CD4-positive, alpha-beta memory T cell (primary cell): ENCODE measurements around the gene CLRN3. TPM values are rescaled to one million over a fixed set of nuclear protein-coding genes. Genes with fewer than 3 reads are reported as not detected.

Experiments used
- CTCF ChIA-PET: fragments of 350-600 bp; sonication (Branson Sonifier 250); formaldehyde crosslinking; loops from one replicate; lab custom pipeline; 2021; ENCODE audit warnings: inconsistent platforms; ENCODE audit not compliant: partially characterized antibody; lab: Charles Lee
- POLR2A ChIA-PET: fragments of 350-600 bp; sonication (Branson Sonifier 250); formaldehyde crosslinking; loops from one replicate; lab custom pipeline; 2021; ENCODE audit not compliant: partially characterized antibody; lab: Charles Lee
- DNase-seq, 5 donors: peaks; one replicate each; pipeline versions ENCODE4 v3.0.0 to v3.0.0-alpha.2; 2020 to 2022; ENCODE audit warnings: mixed read lengths in 1 of 5
- H3K27ac ChIP-seq: one replicate; pipeline ENCODE4 v1.7.0; 2013; ENCODE audit warnings: low read depth, low read length
- H3K27me3 ChIP-seq: 2 replicates; pipeline ENCODE4 v1.7.0; 2013; ENCODE audit warnings: mild to moderate bottlenecking, low read length, moderate library complexity; ENCODE audit not compliant: insufficient read depth
- H3K36me3 ChIP-seq: 2 replicates; pipeline ENCODE4 v1.7.0; 2013; ENCODE audit warnings: mild to moderate bottlenecking, low read length, moderate library complexity; ENCODE audit not compliant: insufficient read depth
- H3K4me1 ChIP-seq: 2 replicates; pipeline ENCODE4 v1.7.0; 2013; ENCODE audit warnings: mild to moderate bottlenecking, low read length, moderate library complexity; ENCODE audit not compliant: insufficient read depth
- H3K4me3 ChIP-seq, 2 donors: one replicate each; pipeline ENCODE4 v1.7.0; 2013; ENCODE audit warnings: low read length in 2 of 2, mild to moderate bottlenecking in 1 of 2
- H3K9me3 ChIP-seq, 2 donors: one replicate each; pipeline ENCODE4 v1.7.0; 2013; ENCODE audit warnings: low read length in 2 of 2, control low read depth in 1 of 2; ENCODE audit not compliant: control insufficient read depth in 1 of 2
- H3K27ac Mint-ChIP-seq, 7 donors: one replicate each; pipeline ENCODE4 v1.8.0; 2020 to 2021; ENCODE audit warnings: mixed read lengths in 7 of 7, mild to moderate bottlenecking in 6 of 7, inconsistent platforms in 3 of 7, moderate library complexity in 3 of 7
- H3K27me3 Mint-ChIP-seq, 2 donors: one replicate each; pipeline ENCODE4 v1.8.0; 2020 to 2021; ENCODE audit warnings: mixed read lengths in 2 of 2
- H3K36me3 Mint-ChIP-seq, 2 donors: one replicate each; pipeline ENCODE4 v1.8.0; 2020 to 2021; ENCODE audit warnings: mixed read lengths in 2 of 2, inconsistent platforms in 1 of 2, mild to moderate bottlenecking in 1 of 2
- H3K4me1 Mint-ChIP-seq, 4 donors: one replicate each; pipeline ENCODE4 v1.8.0; 2020 to 2021; ENCODE audit warnings: mixed read lengths in 4 of 4, mild to moderate bottlenecking in 1 of 4
- H3K4me3 Mint-ChIP-seq, 8 donors: one replicate each; pipeline ENCODE4 v1.8.0; 2020 to 2021; ENCODE audit warnings: mixed read lengths in 8 of 8, mild to moderate bottlenecking in 7 of 8, moderate library complexity in 6 of 8, inconsistent platforms in 3 of 8
- H3K9me3 Mint-ChIP-seq, 8 donors: one replicate each; pipeline ENCODE4 v1.8.0; 2020 to 2021; ENCODE audit warnings: mixed read lengths in 8 of 8, mild to moderate bottlenecking in 5 of 8, inconsistent platforms in 3 of 8, moderate library complexity in 1 of 8
- intact Hi-C: fragments of 100-400 bp; cut with micrococcal nuclease; formaldehyde crosslinking; loops from one replicate; pipeline ENCODE4 v1.15.1; 2023
- polyA plus RNA-seq, 2 donors: library from polyadenylated mRNA; unstranded; fragments of 300-500 nt; fragmentation: Illumina TruSeq; gene quantifications; one replicate each; pipeline ENCODE4 v1.2.3, GENCODE V29; 2021
- total RNA-seq, 2 experiments: library from RNA; stranded (reverse); gene quantifications; one replicate each; pipeline ENCODE4 v1.2.3, GENCODE V29; 2021

CLRN3 gene
- total and polyA plus RNA-seq, 4 experiments from 2014 or later = not detected

DNA sequence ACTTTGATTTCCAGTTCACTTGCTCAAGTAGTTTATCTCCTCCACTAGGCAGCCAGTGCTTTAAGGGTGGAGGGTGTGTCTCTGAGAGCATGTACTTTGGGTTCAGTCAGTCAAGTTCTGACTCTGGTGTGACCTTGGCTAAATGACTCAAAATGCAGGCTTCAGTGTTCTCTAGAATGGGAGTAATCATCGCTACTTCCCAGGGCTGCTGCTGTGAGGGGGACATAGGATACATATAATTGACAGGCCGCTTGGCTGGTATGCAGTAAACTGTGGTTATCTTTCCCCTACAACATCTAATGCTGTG is 17.7 kb upstream of the CLRN3 start:
- H3K27ac Mint-ChIP-seq = no peak overlapping the region
- Histone ChIP-seq H3K36me3 (no peaks in the 10 kb centered on the region), H3K9me3 (no peaks in the 10 kb centered on the region), H3K27ac (no peak overlapping the region), H3K4me1 (no peaks in the 10 kb centered on the region), H3K4me3 (no peak overlapping the region), H3K27me3 (no peaks in the 10 kb centered on the region)
- peak overlapping the region in 1 of 8 donors; percentile 41 for H3K4me3 Mint-ChIP-seq
- H3K27me3 Mint-ChIP-seq = peaks cover 14 to 22% of the 10 kb centered on the region in 2 donors
- DNase-seq = no peak
- H3K36me3 Mint-ChIP-seq = no peaks in the 10 kb centered on the region
- CTCF ChIA-PET = interaction anchor here (1.9 to 6.9 kb wide), 2 partner anchors 101 to 160 kb away, joined by 8 to 49 read pairs; no protein-coding TSS in a partner anchor
- no peaks in the 10 kb centered on the region for H3K4me1 Mint-ChIP-seq
- intact Hi-C loops = no loop called here
- H3K9me3 Mint-ChIP-seq = no peaks in the 10 kb centered on the region
- POLR2A ChIA-PET = no interaction called here

DNA sequence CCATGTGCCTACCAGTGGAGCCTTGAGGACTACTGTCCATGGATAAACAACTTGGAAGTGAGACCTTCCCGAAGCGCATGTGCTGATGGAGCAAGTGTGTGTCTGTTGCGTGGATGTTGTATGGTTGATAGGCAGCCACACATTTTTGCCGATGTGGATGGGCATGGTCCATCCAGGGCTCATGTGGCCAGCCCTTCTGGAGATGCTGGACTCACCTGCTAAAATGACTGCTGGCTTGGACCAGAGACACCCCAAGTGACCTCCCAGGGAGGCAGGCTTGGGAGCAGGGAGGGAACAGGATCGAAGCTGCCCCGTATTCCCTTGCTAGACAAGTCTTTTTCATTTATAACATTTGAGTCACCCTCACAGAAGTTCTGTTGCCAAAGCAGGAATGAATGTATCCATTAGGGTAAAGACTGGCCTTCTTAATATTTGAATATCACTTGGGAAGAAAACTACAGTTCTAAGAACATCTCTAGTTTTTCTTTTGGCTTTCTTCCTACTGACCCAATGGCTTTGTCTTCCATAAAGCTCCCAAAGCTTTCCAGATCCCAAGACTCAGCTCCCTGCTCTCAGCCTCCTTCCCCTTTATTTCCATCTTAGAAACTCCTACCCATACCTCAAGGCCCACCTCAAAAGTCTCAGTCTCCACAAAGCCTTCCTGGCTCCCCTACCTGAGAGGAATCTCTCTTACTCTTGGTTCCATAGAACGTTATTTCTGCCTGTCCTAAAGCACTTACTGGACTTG is 17.1 kb upstream of the CLRN3 start:
- H3K4me1 ChIP-seq = no peaks in the 10 kb centered on the region
- peak overlapping the region in 3 of 8 donors; percentile 8 to 41 (median 30) for H3K4me3 Mint-ChIP-seq
- H3K9me3 Mint-ChIP-seq = no peaks in the 10 kb centered on the region
- POLR2A ChIA-PET = no interaction called here
- CTCF ChIA-PET = interaction anchor here (1.0 to 6.9 kb wide), 3 partner anchors 101 to 161 kb away, joined by 3 to 49 read pairs (median 8); no protein-coding TSS in a partner anchor
- H3K4me1 Mint-ChIP-seq = no peaks in the 10 kb centered on the region
- no peaks in the 10 kb centered on the region for H3K27me3 ChIP-seq
- no peak overlapping the region for H3K27ac Mint-ChIP-seq
- H3K9me3 ChIP-seq = no peaks in the 10 kb centered on the region
- no peaks in the 10 kb centered on the region for H3K36me3 Mint-ChIP-seq
- H3K27me3 Mint-ChIP-seq = peaks cover 14 to 25% of the 10 kb centered on the region in 2 donors
- H3K4me3 ChIP-seq = no peak overlapping the region
- no peak for DNase-seq
- no peaks in the 10 kb centered on the region for H3K36me3 ChIP-seq
- H3K27ac ChIP-seq = no peak overlapping the region
- intact Hi-C loops = no loop called here

DNA sequence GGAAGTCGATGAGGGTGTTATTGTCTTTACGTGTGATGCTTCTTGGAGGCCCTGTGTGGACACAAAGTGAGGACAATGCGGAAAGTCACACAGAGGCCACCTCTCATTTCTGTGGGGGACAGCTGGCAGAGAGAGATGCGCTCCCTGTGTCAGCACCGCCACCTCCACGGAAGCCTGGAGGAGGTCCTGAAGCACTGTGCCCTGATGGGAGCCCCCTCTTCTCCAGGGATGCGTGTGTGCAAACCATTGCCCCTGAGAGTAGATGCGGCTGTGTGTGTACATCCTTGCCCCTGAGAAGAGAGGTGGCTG is 16.2 kb upstream of the CLRN3 start:
- H3K4me1 Mint-ChIP-seq = no peaks in the 10 kb centered on the region
- Histone ChIP-seq H3K36me3 (no peaks in the 10 kb centered on the region), H3K27ac (no peak overlapping the region), H3K4me3 (no peak overlapping the region), H3K4me1 (no peaks in the 10 kb centered on the region), H3K27me3 (peaks cover 5% of the 10 kb centered on the region), H3K9me3 (no peaks in the 10 kb centered on the region)
- no peaks in the 10 kb centered on the region for H3K9me3 Mint-ChIP-seq
- H3K27me3 Mint-ChIP-seq = peaks cover 18 to 29% of the 10 kb centered on the region in 2 donors
- intact Hi-C loops = no loop called here
- no peak overlapping the region for H3K27ac Mint-ChIP-seq
- CTCF ChIA-PET = interaction anchor here (1.0 to 6.9 kb wide), 3 partner anchors 102 to 162 kb away, joined by 3 to 49 read pairs (median 8); no protein-coding TSS in a partner anchor
- peak overlapping the region in 3 of 8 donors; percentile 12 to 42 (median 26) for H3K4me3 Mint-ChIP-seq
- POLR2A ChIA-PET = no interaction called here
- DNase-seq = no peak
- H3K36me3 Mint-ChIP-seq = no peaks in the 10 kb centered on the region

DNA sequence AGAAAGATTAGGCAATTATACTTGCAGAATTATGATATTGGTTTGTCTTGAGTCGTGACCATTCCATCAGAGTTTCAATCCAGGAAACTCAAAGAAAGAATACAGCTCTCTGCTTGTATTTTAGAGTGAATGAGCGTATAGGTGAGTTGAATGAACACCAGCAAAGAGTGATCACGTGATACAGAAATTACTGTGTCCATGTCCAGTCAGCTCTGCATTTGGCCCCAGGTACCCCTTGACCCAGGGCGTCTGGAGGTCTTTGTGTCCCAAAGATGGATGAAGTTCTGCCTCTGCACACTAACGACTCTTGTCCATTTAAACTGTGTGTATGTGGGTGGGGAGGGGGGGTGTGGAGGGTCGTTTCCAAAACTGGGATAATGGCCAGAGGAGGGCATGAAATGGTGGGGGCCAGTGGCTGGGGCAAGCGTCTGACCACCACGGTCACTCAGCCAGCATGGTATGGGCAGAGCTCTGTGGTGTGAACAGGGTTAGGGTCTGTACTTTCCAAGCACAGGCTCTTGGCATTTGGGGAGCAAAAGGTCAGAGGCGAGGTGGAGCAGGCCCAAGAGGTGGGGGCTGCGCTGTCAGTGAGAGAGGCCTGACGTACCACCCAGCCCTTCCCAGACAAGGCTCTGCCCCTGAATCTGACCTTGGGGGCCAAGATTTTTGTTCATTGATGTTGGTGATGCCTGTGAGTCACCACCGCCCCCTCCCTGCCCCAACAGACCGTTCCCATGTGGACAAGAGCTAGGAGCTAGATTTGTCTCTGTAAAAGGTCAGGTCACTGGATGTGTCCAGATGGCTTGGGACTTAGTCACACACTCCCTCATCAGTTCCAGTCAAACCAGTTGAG is 15.6 kb upstream of the CLRN3 start:
- intact Hi-C loops = no loop called here
- no peaks in the 10 kb centered on the region for H3K4me1 ChIP-seq
- Mint-ChIP-seq H3K4me3 (peak overlapping the region in 7 of 8 donors; percentile 15 to 64 (median 42)), H3K9me3 (no peaks in the 10 kb centered on the region), H3K36me3 (no peaks in the 10 kb centered on the region), H3K27ac (no peak overlapping the region), H3K27me3 (peaks cover 19 to 31% of the 10 kb centered on the region in 2 donors), H3K4me1 (no peaks in the 10 kb centered on the region)
- CTCF ChIA-PET = interaction anchor here (0.5 to 6.9 kb wide), 4 partner anchors 103 to 210 kb away, joined by 3 to 49 read pairs (median 6); no protein-coding TSS in a partner anchor
- H3K27me3 ChIP-seq = peaks cover 5% of the 10 kb centered on the region
- no peak overlapping the region for H3K27ac ChIP-seq
- H3K4me3 ChIP-seq = no peak overlapping the region
- DNase-seq = no peak
- H3K9me3 ChIP-seq = no peaks in the 10 kb centered on the region
- H3K36me3 ChIP-seq = no peaks in the 10 kb centered on the region
- POLR2A ChIA-PET = no interaction called here

DNA sequence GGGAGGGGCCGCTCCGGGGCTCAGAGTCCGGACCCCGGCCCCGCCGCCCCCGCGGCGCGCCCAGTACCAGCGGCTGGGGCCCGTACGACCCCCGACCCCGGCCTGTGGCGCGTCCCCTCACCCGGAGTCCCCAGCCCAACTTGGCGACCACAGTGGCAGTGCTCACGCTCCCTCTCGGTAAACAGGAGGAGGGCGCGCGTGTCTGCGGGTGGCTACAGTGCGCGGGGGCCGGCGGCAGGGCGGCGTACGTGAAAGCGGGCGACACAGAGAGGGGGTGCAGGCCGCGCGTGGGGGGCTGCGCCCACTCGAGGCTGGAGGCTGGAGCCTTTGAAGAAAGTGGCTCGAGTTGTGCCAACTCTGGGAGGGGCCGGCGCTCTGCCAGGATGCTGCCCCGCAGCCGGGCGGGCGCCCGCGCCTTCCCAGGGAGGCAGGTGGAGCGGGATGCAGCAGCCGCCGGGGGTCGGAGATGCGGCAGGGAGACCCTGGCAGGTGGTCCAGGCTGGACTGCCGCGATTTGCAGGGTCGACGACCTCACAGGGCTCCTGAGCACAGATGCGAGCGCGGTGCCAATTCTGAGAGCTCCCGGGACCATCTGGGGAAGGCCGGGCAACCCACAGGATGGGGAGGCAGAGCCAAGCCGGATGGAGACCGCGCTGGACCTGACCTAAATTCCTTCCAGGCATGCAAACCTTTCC is 14.8 kb upstream of the CLRN3 start:
- no peak overlapping the region for H3K27ac Mint-ChIP-seq
- H3K4me3 Mint-ChIP-seq = peak overlapping the region in 3 of 8 donors; percentile 37 to 60 (median 38)
- peaks cover 22 to 34% of the 10 kb centered on the region in 2 donors for H3K27me3 Mint-ChIP-seq
- Histone ChIP-seq H3K36me3 (no peaks in the 10 kb centered on the region), H3K9me3 (no peaks in the 10 kb centered on the region), H3K4me1 (no peaks in the 10 kb centered on the region), H3K27ac (no peak overlapping the region), H3K27me3 (peaks cover 5% of the 10 kb centered on the region), H3K4me3 (no peak overlapping the region)
- H3K9me3 Mint-ChIP-seq = no peaks in the 10 kb centered on the region
- ChIA-PET POLR2A (interaction anchor here (0.6 to 1.1 kb wide), 3 partner anchors 104 to 162 kb away, joined by 3 to 4 read pairs (median 4); no protein-coding TSS in a partner anchor), CTCF (interaction anchor here (0.5 to 6.9 kb wide), 6 partner anchors 29 to 244 kb away, joined by 3 to 57 read pairs (median 3); no protein-coding TSS in a partner anchor)
- no peaks in the 10 kb centered on the region for H3K4me1 Mint-ChIP-seq
- intact Hi-C loops = loop anchor here (1.0 kb wide), 2 partner anchors 162 to 243 kb away; no protein-coding TSS in a partner anchor
- peak in 3 of 5 donors; percentile 2 to 10 (median 4) for DNase-seq
- no peaks in the 10 kb centered on the region for H3K36me3 Mint-ChIP-seq

DNA sequence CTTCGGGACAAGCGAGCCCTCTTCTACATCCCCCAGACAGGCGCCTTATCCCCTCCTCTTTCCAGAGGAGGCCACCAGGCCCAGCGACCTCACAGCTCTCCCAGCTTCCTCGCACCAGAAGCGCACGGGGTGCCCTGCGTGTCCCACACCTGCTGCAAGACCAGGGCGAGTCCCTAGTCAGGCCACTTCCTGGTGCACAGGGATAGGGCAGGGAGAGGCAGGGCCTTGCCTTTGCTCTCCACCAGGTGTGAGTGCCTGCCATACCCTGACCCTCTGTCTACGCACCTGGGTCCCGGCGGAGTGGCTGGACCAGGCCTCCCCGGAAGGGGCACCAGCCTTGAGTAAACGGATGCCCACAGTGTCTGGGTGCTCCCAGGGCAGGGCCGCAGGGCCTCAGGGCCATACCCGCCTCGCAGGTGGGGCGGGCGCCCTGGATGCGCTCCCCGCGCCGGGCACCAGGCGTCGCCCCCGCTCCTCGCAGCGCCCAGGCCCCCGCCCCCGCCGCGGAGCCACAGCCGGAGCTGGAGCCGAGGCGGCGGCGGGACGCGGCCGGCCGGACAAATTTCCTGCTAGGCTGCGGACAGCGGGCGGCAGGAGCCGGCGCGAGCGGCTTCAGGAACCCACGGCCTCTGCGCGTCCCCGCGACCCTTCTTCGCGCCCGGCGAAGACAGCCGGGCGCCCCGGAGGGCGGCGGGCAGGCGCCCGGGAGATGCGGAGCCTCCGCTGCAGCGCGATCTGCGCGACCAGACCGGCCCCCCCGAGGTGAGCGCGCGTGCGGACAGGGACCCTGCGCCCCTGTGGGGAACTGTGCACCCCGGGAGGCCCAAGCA is 14.0 kb upstream of the CLRN3 start, which contains the start of gene PTPRE:
Gene PTPRE (plus strand): TSS at position 556 of the 830 bp plus-strand sequence. CDS start 133,779 bp downstream, outside the sequence.
- peaks cover 21 to 34% of the 10 kb centered on the region in 2 donors for H3K27me3 Mint-ChIP-seq

More for the DNA sequence above, 14.0 kb upstream of the CLRN3 start, which contains the start of gene PTPRE:
- POLR2A ChIA-PET = interaction anchor here (0.6 to 1.1 kb wide), 3 partner anchors 105 to 162 kb away, joined by 3 to 4 read pairs (median 4); no protein-coding TSS in a partner anchor
- Histone ChIP-seq H3K4me1 (no peaks in the 10 kb centered on the region), H3K36me3 (no peaks in the 10 kb centered on the region), H3K4me3 (no peak within 1 kb of the TSS), H3K27ac (no peak within 1 kb of the TSS), H3K9me3 (no peaks in the 10 kb centered on the region), H3K27me3 (peaks cover 5% of the 10 kb centered on the region)
- CTCF ChIA-PET = interaction anchor here (0.6 to 6.9 kb wide), 14 partner anchors 8 to 266 kb away, joined by 3 to 57 read pairs (median 4); no protein-coding TSS in a partner anchor
- intact Hi-C loops = loop anchor here (1.0 kb wide), 3 partner anchors 105 to 244 kb away; no protein-coding TSS in a partner anchor
- DNase-seq = peak in 4 of 5 donors; percentile 59 to 67 (median 66)
- Mint-ChIP-seq H3K27ac (no peak within 1 kb of the TSS), H3K9me3 (peaks cover 0 to 1% (median 0%) of the 10 kb centered on the region in 8 donors), H3K4me3 (peak within 1 kb of the TSS in 7 of 8 donors; percentile 33 to 68 (median 42)), H3K4me1 (no peaks in the 10 kb centered on the region), H3K36me3 (no peaks in the 10 kb centered on the region)
